LNCAP (cell line): Measurements from ENCODE around the gene MEI1.

Experiments
- CTCF ChIP-seq: fragments of 450-650 bp; IDR thresholded peaks from 2 replicates; pipeline ENCODE4 v1.5.1; 2017; ENCODE audit warnings: mild to moderate bottlenecking

MEI1 gene

GRCh38 chr22:41801147-41801819 lies 102.0 kb downstream of the MEI1 start:
- TF ChIP-seq CTCF, result no peak

- TF ChIP-seq CTCF, result no peak
These were observed 102.6 kb downstream of the MEI1 start for GRCh38 chr22:41801886-41802285.

- TF ChIP-seq CTCF, result no peak
These were observed 106.3 kb downstream of the MEI1 start for GRCh38 chr22:41805639-41806038.

- no peak for TF ChIP-seq CTCF
These were observed 109.1 kb downstream of the MEI1 start for GRCh38 chr22:41808400-41808799.

GRCh38 chr22:41810022-41810421 lies 110.7 kb downstream of the MEI1 start:
- no peak for TF ChIP-seq CTCF

- TF ChIP-seq CTCF, result no peak
These were observed 113.7 kb downstream of the MEI1 start for GRCh38 chr22:41812805-41813545.

- TF ChIP-seq CTCF, result no peak
These were observed 114.6 kb downstream of the MEI1 start for GRCh38 chr22:41813726-41814410.
